GM23338 (cell line): ENCODE results near the gene MAP2K4. TPM values are rescaled to one million over a fixed set of nuclear protein-coding genes. Genes with fewer than 3 reads are reported as not detected.

Experiments used
- ATAC-seq: fragments of 200-7000 bp; cut with Tn5 transposase; 3 replicates; pipeline ENCODE4 v1.9.1; 2020
- DNase-seq: peaks from one replicate; pipeline ENCODE4 v3.0.0-alpha.2; 2015; ENCODE audit warnings: low spot score
- H2AFZ ChIP-seq: fragments of 200-600 bp; sonication (generic); 2 replicates; pipeline ENCODE4 v1.8.0; 2016; ENCODE audit warnings: antibody characterized with exemption, mild to moderate bottlenecking, moderate library complexity
- H3F3A ChIP-seq: fragments of 200-600 bp; sonication (generic); replicated peaks from 2 replicates; pipeline ENCODE4 v1.8.0; 2017; ENCODE audit warnings: antibody characterized with exemption, mixed run types, low read depth
- H3K27ac ChIP-seq: fragments of 200-600 bp; sonication (generic); 2 replicates; pipeline ENCODE4 v1.6.1; 2016; ENCODE audit warnings: low read depth
- H3K27me3 ChIP-seq: fragments of 200-600 bp; sonication (generic); 2 replicates; pipeline ENCODE4 v1.8.0; 2016; ENCODE audit warnings: mild to moderate bottlenecking, mixed run types, moderate library complexity; ENCODE audit not compliant: insufficient read depth
- H3K36me3 ChIP-seq: fragments of 200-600 bp; sonication (generic); 2 replicates; pipeline ENCODE4 v1.8.0; 2016; ENCODE audit warnings: mild to moderate bottlenecking; ENCODE audit not compliant: insufficient read depth
- H3K4me1 ChIP-seq: fragments of 200-600 bp; sonication (generic); 2 replicates; pipeline ENCODE4 v1.8.0; 2016; ENCODE audit warnings: mild to moderate bottlenecking, moderate library complexity; ENCODE audit not compliant: insufficient read depth
- H3K4me2 ChIP-seq: fragments of 200-600 bp; sonication (generic); 2 replicates; pipeline ENCODE4 v1.7.1; 2017; ENCODE audit warnings: mixed run types
- H3K4me3 ChIP-seq: fragments of 200-600 bp; sonication (generic); 2 replicates; pipeline ENCODE4 v1.6.1; 2016; ENCODE audit warnings: mixed run types
- H3K79me2 ChIP-seq: fragments of 200-600 bp; sonication (generic); replicated peaks from 2 replicates; pipeline ENCODE4 v1.8.0; 2017; ENCODE audit warnings: mild to moderate bottlenecking; ENCODE audit not compliant: insufficient read depth
- H3K9me2 ChIP-seq: fragments of 200-600 bp; sonication (generic); 2 replicates; pipeline ENCODE4 v1.8.0; 2017; ENCODE audit not compliant: insufficient read depth
- H4K20me1 ChIP-seq: fragments of 200-600 bp; sonication (generic); replicated peaks from 2 replicates; pipeline ENCODE4 v1.8.0; 2017; ENCODE audit warnings: mild to moderate bottlenecking; ENCODE audit not compliant: insufficient read depth
- H3K27ac Mint-ChIP-seq: 2 replicates; pipeline ENCODE4 v1.8.0; 2020; ENCODE audit warnings: inconsistent platforms, mild to moderate bottlenecking, moderate library complexity, mixed read lengths
- H3K27me3 Mint-ChIP-seq: 3 replicates; pipeline ENCODE4 v1.8.0; 2022; ENCODE audit warnings: low read depth, mild to moderate bottlenecking, moderate library complexity, mixed read lengths, inconsistent platforms; ENCODE audit not compliant: insufficient read depth, poor library complexity
- H3K36me3 Mint-ChIP-seq: 3 replicates; pipeline ENCODE4 v1.8.0; 2021; ENCODE audit warnings: low read depth, mild to moderate bottlenecking, inconsistent platforms, moderate library complexity, mixed read lengths
- H3K4me1 Mint-ChIP-seq: 3 replicates; pipeline ENCODE4 v1.8.0; 2020; ENCODE audit warnings: mild to moderate bottlenecking, inconsistent platforms, mixed read lengths
- H3K4me3 Mint-ChIP-seq: 3 replicates; pipeline ENCODE4 v1.8.0; 2021; ENCODE audit warnings: moderate library complexity, mild to moderate bottlenecking, inconsistent platforms, mixed read lengths
- H3K9me3 Mint-ChIP-seq: 3 replicates; pipeline ENCODE4 v1.8.0; 2020; ENCODE audit warnings: moderate library complexity, mild to moderate bottlenecking, inconsistent platforms, mixed read lengths
- CREB1 ChIP-seq: fragments of 250-450 bp; sonication (Bioruptor Pico); IDR thresholded peaks from 2 replicates; pipeline ENCODE4 v1.5.0; 2020; ENCODE audit warnings: low read depth, mild to moderate bottlenecking, moderate library complexity
- EZH2phosphoT487 ChIP-seq: fragments of 200-600 bp; sonication (generic); IDR thresholded peaks from one replicate; pipeline ENCODE4 v1.8.1; 2018; ENCODE audit warnings: antibody characterized with exemption; ENCODE audit not compliant: unreplicated experiment
- NANOG ChIP-seq: IDR thresholded peaks from 2 replicates; pipeline ENCODE4 v1.6.1; 2016; ENCODE audit warnings: antibody characterized with exemption, borderline replicate concordance
- POLR2AphosphoS5 ChIP-seq: IDR thresholded peaks from 2 replicates; pipeline ENCODE4 v1.6.1; 2016; ENCODE audit warnings: antibody characterized with exemption, low read depth
- ZNF331 ChIP-seq: fragments of 250-450 bp; sonication (Bioruptor Pico); IDR thresholded peaks from 2 replicates; pipeline ENCODE4 v1.5.0; 2020; ENCODE audit warnings: low read depth, mild to moderate bottlenecking, moderate library complexity
- polyA plus RNA-seq: library from polyadenylated mRNA; unstranded; fragments of >200 nt; fragmentation: Nextera tagmentation; extraction: Ambion mirVana; gene quantifications from 2 replicates; pipeline ENCODE4 v1.2.1, GENCODE V29; 2016
- total RNA-seq: library from RNA; depleted of rRNA; stranded (reverse); fragments of >200 nt; shearing (Covaris generic); gene quantifications from 2 replicates; pipeline ENCODE4 v1.2.3, GENCODE V29; 2014
- TF ChIP-seq, protein P1 (sequence below): IDR thresholded peaks from one replicate; pipeline ENCODE4 v1.6.1; 2018; ENCODE audit warnings: antibody characterized with exemption; ENCODE audit not compliant: unreplicated experiment
- TF ChIP-seq, protein P2 (sequence below), 2 experiments: fragments of 200-600 bp in 1 of 2; sonication (generic) in 1 of 2; conservative IDR thresholded peaks; 2 replicates each; pipeline versions ENCODE4 v1.5.1 to v1.6.1; 2016 to 2017; ENCODE audit warnings: antibody characterized with exemption in 2 of 2, low read depth in 2 of 2, mild to moderate bottlenecking in 2 of 2, moderate library complexity in 1 of 2
- TF ChIP-seq, protein P3 (sequence below): IDR thresholded peaks from 2 replicates; pipeline ENCODE4 v1.6.1; 2016; ENCODE audit warnings: antibody characterized with exemption

Gene MAP2K4
- total and polyA plus RNA-seq, 2 experiments from 2014 or later = 25.3 to 36.4 TPM

DNA sequence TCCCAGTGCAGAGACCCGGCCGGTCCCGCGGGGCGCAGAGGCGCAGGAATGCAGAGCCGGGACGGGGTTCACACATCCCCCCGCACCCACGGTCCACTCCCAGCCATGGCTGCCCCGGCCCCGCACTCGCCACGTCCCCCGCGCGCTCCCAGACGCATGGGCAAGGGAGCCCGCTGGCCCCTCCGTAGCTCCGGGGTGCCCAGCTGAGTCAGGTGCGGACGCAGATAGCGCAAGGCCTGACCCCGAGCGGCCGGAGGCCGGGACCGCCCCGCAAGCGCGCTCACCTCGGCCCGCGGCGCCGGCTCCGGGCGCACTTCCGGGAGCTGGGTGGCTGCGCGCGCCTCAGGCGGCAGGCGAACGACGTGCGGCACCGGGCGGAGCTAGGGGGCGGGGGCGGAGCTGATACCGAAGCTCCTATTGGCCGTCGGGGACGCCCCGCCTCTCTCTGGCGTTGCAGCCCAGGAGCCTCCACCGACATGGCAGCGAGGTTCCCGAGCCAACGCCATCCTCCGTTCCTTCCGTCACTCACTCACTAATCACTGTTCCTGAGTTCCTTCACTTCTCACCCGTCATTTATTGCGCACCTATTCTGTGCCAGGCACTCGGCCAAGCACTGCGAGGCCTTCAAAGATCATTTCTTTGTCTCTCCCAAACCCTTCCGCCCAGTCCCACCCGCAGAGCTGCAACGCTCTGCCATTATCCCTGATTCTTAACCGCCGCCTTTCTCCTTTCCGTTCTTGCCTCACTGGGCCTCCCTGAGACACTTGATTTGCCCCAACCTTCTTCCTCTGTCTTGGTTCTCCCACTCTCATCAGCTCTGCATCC, 23.3 kb upstream of the MAP2K4 start, which contains the start of gene ZNF18:
TSS of gene ZNF18 (minus strand) at position 329 of the 825 bp plus-strand sequence. CDS start 4,646 bp downstream, outside the sequence.
- H3K9me2 ChIP-seq = no peaks in the 10 kb centered on the region
- H3K4me1 Mint-ChIP-seq = peaks cover 15% of the 10 kb centered on the region
- peaks cover 10% of the 10 kb centered on the region for H3K36me3 Mint-ChIP-seq

DNA sequence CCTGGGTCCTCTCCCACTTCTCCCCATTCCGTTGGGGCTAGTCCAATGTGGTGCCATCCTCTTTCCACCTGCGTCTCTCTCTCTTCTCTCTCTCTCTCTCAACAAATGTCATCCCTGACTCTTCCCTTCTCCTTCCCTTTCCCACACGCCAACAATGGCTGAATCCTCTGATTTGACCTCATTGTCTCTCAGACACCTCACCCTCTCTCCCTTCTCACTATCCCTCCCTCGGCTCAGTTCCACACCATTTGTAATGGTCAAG, 22.8 kb upstream of the MAP2K4 start:
- peaks cover 14% of the 10 kb centered on the region for H3K4me1 ChIP-seq
- H3K27ac ChIP-seq = peak overlapping the region; percentile 95
- no peaks in the 10 kb centered on the region for H3K27me3 ChIP-seq
- peak overlapping the region; percentile 65 for H3K4me3 ChIP-seq
- Mint-ChIP-seq H3K9me3 (no peaks in the 10 kb centered on the region; the same call in 2 of the 3 replicates), H3K27ac (peak overlapping the region; percentile 99), H3K36me3 (peaks cover 5% of the 10 kb centered on the region), H3K4me1 (peaks cover 11% of the 10 kb centered on the region), H3K4me3 (peak overlapping the region; percentile 88), H3K27me3 (peaks cover 6% of the 10 kb centered on the region)
- DNase-seq (no peak), ATAC-seq (no peak)
- H3K36me3 ChIP-seq = no peaks in the 10 kb centered on the region
- peaks cover 8% of the 10 kb centered on the region; the same call in 1 of the 2 replicates for H3K79me2 ChIP-seq
- no peaks in the 10 kb centered on the region for H4K20me1 ChIP-seq
- H3F3A ChIP-seq = peaks cover 5% of the 10 kb centered on the region; the same call in 1 of the 2 replicates
- peak overlapping the region; percentile 89 for H3K4me2 ChIP-seq
- no peaks in the 10 kb centered on the region for H3K9me2 ChIP-seq
- H2AFZ ChIP-seq = peak overlapping the region; percentile 70; the same call in 1 of the 2 replicates
- TF ChIP-seq ZNF331 (CRISPR knock-in tag) (no peak), NANOG (no peak), POLR2AphosphoS5 (no peak), EZH2phosphoT487 (no peak)
- TF ChIP-seq, protein P1, sequence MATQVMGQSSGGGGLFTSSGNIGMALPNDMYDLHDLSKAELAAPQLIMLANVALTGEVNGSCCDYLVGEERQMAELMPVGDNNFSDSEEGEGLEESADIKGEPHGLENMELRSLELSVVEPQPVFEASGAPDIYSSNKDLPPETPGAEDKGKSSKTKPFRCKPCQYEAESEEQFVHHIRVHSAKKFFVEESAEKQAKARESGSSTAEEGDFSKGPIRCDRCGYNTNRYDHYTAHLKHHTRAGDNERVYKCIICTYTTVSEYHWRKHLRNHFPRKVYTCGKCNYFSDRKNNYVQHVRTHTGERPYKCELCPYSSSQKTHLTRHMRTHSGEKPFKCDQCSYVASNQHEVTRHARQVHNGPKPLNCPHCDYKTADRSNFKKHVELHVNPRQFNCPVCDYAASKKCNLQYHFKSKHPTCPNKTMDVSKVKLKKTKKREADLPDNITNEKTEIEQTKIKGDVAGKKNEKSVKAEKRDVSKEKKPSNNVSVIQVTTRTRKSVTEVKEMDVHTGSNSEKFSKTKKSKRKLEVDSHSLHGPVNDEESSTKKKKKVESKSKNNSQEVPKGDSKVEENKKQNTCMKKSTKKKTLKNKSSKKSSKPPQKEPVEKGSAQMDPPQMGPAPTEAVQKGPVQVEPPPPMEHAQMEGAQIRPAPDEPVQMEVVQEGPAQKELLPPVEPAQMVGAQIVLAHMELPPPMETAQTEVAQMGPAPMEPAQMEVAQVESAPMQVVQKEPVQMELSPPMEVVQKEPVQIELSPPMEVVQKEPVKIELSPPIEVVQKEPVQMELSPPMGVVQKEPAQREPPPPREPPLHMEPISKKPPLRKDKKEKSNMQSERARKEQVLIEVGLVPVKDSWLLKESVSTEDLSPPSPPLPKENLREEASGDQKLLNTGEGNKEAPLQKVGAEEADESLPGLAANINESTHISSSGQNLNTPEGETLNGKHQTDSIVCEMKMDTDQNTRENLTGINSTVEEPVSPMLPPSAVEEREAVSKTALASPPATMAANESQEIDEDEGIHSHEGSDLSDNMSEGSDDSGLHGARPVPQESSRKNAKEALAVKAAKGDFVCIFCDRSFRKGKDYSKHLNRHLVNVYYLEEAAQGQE = no peak
- TF ChIP-seq, protein P2, sequence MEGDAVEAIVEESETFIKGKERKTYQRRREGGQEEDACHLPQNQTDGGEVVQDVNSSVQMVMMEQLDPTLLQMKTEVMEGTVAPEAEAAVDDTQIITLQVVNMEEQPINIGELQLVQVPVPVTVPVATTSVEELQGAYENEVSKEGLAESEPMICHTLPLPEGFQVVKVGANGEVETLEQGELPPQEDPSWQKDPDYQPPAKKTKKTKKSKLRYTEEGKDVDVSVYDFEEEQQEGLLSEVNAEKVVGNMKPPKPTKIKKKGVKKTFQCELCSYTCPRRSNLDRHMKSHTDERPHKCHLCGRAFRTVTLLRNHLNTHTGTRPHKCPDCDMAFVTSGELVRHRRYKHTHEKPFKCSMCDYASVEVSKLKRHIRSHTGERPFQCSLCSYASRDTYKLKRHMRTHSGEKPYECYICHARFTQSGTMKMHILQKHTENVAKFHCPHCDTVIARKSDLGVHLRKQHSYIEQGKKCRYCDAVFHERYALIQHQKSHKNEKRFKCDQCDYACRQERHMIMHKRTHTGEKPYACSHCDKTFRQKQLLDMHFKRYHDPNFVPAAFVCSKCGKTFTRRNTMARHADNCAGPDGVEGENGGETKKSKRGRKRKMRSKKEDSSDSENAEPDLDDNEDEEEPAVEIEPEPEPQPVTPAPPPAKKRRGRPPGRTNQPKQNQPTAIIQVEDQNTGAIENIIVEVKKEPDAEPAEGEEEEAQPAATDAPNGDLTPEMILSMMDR (conservative IDR thresholded peaks at IDR 0.05; ENCODE audit: low read depth in 2 of 2) = no peak

More for the DNA sequence above, 23.3 kb upstream of the MAP2K4 start, which contains the start of gene ZNF18:
- no peaks in the 10 kb centered on the region; the same call in 2 of the 3 replicates for H3K9me3 Mint-ChIP-seq
- ATAC-seq (peak; percentile 97), DNase-seq (peak; percentile 97)
- peak within 1 kb of the TSS; percentile 80; the same call in 1 of the 2 replicates for H2AFZ ChIP-seq
- H3K4me2 ChIP-seq = peak within 1 kb of the TSS; percentile 89
- no peaks in the 10 kb centered on the region for H3K27me3 ChIP-seq
- H3K4me3 ChIP-seq = peak within 1 kb of the TSS; percentile 65
- H3K36me3 ChIP-seq = no peaks in the 10 kb centered on the region
- peak within 1 kb of the TSS; percentile 99 for H3K27ac Mint-ChIP-seq
- H3K27ac ChIP-seq = peak within 1 kb of the TSS; percentile 95
- H3K4me1 ChIP-seq = peaks cover 14% of the 10 kb centered on the region
- H3K27me3 Mint-ChIP-seq = peaks cover 6% of the 10 kb centered on the region
- H3K79me2 ChIP-seq = peaks cover 8% of the 10 kb centered on the region; the same call in 1 of the 2 replicates
- TF ChIP-seq, protein P2 (conservative IDR thresholded peaks at IDR 0.05; ENCODE audit: low read depth in 2 of 2) = no peak
- TF ChIP-seq CREB1 (CRISPR knock-in tag) = peak; percentile 52
- TF ChIP-seq, protein P3, sequence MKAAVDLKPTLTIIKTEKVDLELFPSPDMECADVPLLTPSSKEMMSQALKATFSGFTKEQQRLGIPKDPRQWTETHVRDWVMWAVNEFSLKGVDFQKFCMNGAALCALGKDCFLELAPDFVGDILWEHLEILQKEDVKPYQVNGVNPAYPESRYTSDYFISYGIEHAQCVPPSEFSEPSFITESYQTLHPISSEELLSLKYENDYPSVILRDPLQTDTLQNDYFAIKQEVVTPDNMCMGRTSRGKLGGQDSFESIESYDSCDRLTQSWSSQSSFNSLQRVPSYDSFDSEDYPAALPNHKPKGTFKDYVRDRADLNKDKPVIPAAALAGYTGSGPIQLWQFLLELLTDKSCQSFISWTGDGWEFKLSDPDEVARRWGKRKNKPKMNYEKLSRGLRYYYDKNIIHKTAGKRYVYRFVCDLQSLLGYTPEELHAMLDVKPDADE = no peak
- TF ChIP-seq POLR2AphosphoS5 = peak; percentile 88
- no peaks in the 10 kb centered on the region for H4K20me1 ChIP-seq
- peaks cover 5% of the 10 kb centered on the region; the same call in 1 of the 2 replicates for H3F3A ChIP-seq
- H3K4me3 Mint-ChIP-seq = peak within 1 kb of the TSS; percentile 88
